OCI-LY1 (cell line): ENCODE results near the gene TUBGCP5.

Experiments
- H2AFZ ChIP-seq: fragments of 200-600 bp; sonication (generic), shearing (Covaris generic); 2 replicates; pipeline ENCODE4 v1.6.0; 2014; ENCODE audit warnings: antibody characterized with exemption, mild to moderate bottlenecking, low read length
- H3F3A ChIP-seq: fragments of 200-600 bp; sonication (generic), shearing (Covaris generic); 2 replicates; pipeline ENCODE4 v1.6.0; 2014; ENCODE audit warnings: mild to moderate bottlenecking, antibody characterized with exemption, low read length, moderate library complexity; ENCODE audit not compliant: insufficient read depth
- H3K27ac ChIP-seq: fragments of 200-600 bp; sonication (generic); 2 replicates; pipeline ENCODE4 v1.5.1; 2014; ENCODE audit warnings: low read length, mixed run types, mild to moderate bottlenecking, low read depth; ENCODE audit not compliant: poor library complexity, severe bottlenecking
- H3K27me3 ChIP-seq: fragments of 200-600 bp; sonication (generic); 2 replicates; pipeline ENCODE4 v1.6.0; 2014; ENCODE audit warnings: antibody characterized with exemption, mild to moderate bottlenecking, low read length, moderate library complexity; ENCODE audit not compliant: insufficient read depth
- H3K36me3 ChIP-seq: fragments of 200-600 bp; sonication (generic); 2 replicates; pipeline ENCODE4 v1.6.1; 2014; ENCODE audit warnings: mild to moderate bottlenecking, antibody characterized with exemption, low read length, moderate library complexity, mixed read lengths; ENCODE audit not compliant: insufficient read depth
- H3K4me1 ChIP-seq: fragments of 200-600 bp; sonication (generic); 2 replicates; pipeline ENCODE4 v1.5.1; 2014; ENCODE audit warnings: mild to moderate bottlenecking, low read length, moderate library complexity; ENCODE audit not compliant: insufficient read depth, severe bottlenecking
- H3K4me2 ChIP-seq: fragments of 200-600 bp; sonication (generic), shearing (Covaris generic); 2 replicates; pipeline ENCODE4 v1.6.1; 2014; ENCODE audit warnings: low read length
- H3K4me3 ChIP-seq: fragments of 200-600 bp; sonication (generic); 2 replicates; pipeline ENCODE4 v1.5.1; 2014; ENCODE audit warnings: low read length, low read depth, mild to moderate bottlenecking, mixed read lengths; ENCODE audit not compliant: poor library complexity, severe bottlenecking
- H3K79me2 ChIP-seq: fragments of 200-600 bp; shearing (Covaris generic); 2 replicates; pipeline ENCODE4 v1.6.1; 2016; ENCODE audit warnings: mixed run types, low read length, mixed read lengths; ENCODE audit not compliant: insufficient read depth
- H3K9ac ChIP-seq: fragments of 200-600 bp; sonication (generic), shearing (Covaris generic); 2 replicates; pipeline ENCODE4 v1.6.1; 2014; ENCODE audit warnings: mild to moderate bottlenecking, low read length, mixed read lengths
- H3K9me2 ChIP-seq: fragments of 200-600 bp; sonication (generic), shearing (Covaris generic); 2 replicates; pipeline ENCODE4 v1.6.1; 2014; ENCODE audit warnings: low read depth, mild to moderate bottlenecking, low read length, mixed read lengths
- H3K9me3 ChIP-seq: fragments of 200-600 bp; shearing (Covaris generic); 2 replicates; pipeline ENCODE4 v1.6.1; 2014; ENCODE audit warnings: low read length, mixed read lengths
- H4K20me1 ChIP-seq: fragments of 200-600 bp; sonication (generic), shearing (Covaris generic); 2 replicates; pipeline ENCODE4 v1.6.0; 2016; ENCODE audit warnings: mild to moderate bottlenecking, low read length; ENCODE audit not compliant: insufficient read depth
- CTCF ChIP-seq: fragments of 200-600 bp; sonication (generic), shearing (Covaris generic); IDR thresholded peaks from 2 replicates; pipeline ENCODE4 v1.5.1; 2017; ENCODE audit warnings: mild to moderate bottlenecking, antibody characterized with exemption, low read length, moderate library complexity, mixed read lengths
- EZH2 ChIP-seq: fragments of 200-600 bp; sonication (generic), shearing (Covaris generic); IDR thresholded peaks from 2 replicates; pipeline ENCODE4 v1.8.0; 2017; ENCODE audit warnings: borderline replicate concordance, mixed run types, mild to moderate bottlenecking, antibody characterized with exemption, low read length, moderate library complexity, mixed read lengths

TUBGCP5 gene

GRCh38 chr15:23064156-23064555, 24.8 kb upstream of the TUBGCP5 start:
- Histone ChIP-seq H3F3A (no peaks in the 10 kb centered on the region), H3K27me3 (no peaks in the 10 kb centered on the region; the same call in 1 of the 2 replicates), H3K36me3 (no peaks in the 10 kb centered on the region), H2AFZ (no peak overlapping the region), H3K79me2 (no peaks in the 10 kb centered on the region), H3K9me3 (no peaks in the 10 kb centered on the region), H3K4me3 (no peak overlapping the region), H3K4me2 (no peak overlapping the region), H3K9ac (no peak overlapping the region), H3K4me1 (no peaks in the 10 kb centered on the region), H3K9me2 (no peaks in the 10 kb centered on the region), H4K20me1 (no peaks in the 10 kb centered on the region), H3K27ac (no peak overlapping the region)
- TF ChIP-seq CTCF: no peak
- TF ChIP-seq EZH2: no peak

- H2AFZ ChIP-seq: no peak overlapping the region
- H3K9me2 ChIP-seq: no peaks in the 10 kb centered on the region
- no peak overlapping the region for H3K4me2 ChIP-seq
- H3K27ac ChIP-seq: no peak overlapping the region
- no peak for TF ChIP-seq CTCF
- H3K36me3 ChIP-seq: no peaks in the 10 kb centered on the region
- no peaks in the 10 kb centered on the region for H3K4me1 ChIP-seq
- H3K27me3 ChIP-seq: no peaks in the 10 kb centered on the region; the same call in 1 of the 2 replicates
- no peaks in the 10 kb centered on the region for H4K20me1 ChIP-seq
- no peaks in the 10 kb centered on the region for H3K79me2 ChIP-seq
- no peak overlapping the region for H3K9ac ChIP-seq
- no peaks in the 10 kb centered on the region for H3F3A ChIP-seq
- H3K4me3 ChIP-seq: no peak overlapping the region
- no peaks in the 10 kb centered on the region for H3K9me3 ChIP-seq
Measured at GRCh38 chr15:23057707-23058106, 18.3 kb upstream of the TUBGCP5 start.

DNA sequence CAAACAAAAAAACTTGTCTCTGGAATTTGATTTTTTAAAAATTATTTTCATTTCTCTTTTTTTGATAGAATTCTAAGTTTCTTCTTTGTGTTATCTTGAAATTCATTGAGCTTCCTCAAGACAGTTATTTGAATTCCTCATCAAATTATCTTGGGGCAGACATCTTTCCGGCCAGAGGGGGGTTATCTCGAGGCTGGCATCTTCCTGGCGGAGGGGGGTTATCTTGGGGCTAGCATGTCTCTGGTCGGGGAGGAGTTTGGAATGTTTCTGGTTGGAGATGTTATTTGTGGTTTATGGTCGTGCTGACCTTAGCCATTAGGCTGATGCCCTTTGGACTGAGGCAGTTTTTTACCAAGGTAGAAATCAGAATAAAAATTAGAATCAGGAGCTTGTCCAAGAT, 15.9 kb upstream of the TUBGCP5 start:
- TF ChIP-seq EZH2 (no peak), CTCF (no peak)
- H3K79me2 ChIP-seq: no peaks in the 10 kb centered on the region
- H4K20me1 ChIP-seq: no peaks in the 10 kb centered on the region
- no peak overlapping the region for H3K4me3 ChIP-seq
- no peaks in the 10 kb centered on the region for H3K36me3 ChIP-seq
- no peak overlapping the region for H2AFZ ChIP-seq
- H3K4me2 ChIP-seq: no peak overlapping the region
- H3K4me1 ChIP-seq: no peaks in the 10 kb centered on the region
- no peaks in the 10 kb centered on the region for H3K9me3 ChIP-seq
- no peaks in the 10 kb centered on the region for H3F3A ChIP-seq
- H3K27ac ChIP-seq: no peak overlapping the region
- no peaks in the 10 kb centered on the region for H3K9me2 ChIP-seq
- no peak overlapping the region for H3K9ac ChIP-seq
- H3K27me3 ChIP-seq: no peaks in the 10 kb centered on the region
